NCI-H2107 (cell line): Measurements from ENCODE around the gene C1orf21.

ENCODE experiments used
- DNase-seq: peaks from one replicate; lab custom pipeline; 2025; lab: John Stamatoyannopoulos, UW

C1orf21 gene

DNA sequence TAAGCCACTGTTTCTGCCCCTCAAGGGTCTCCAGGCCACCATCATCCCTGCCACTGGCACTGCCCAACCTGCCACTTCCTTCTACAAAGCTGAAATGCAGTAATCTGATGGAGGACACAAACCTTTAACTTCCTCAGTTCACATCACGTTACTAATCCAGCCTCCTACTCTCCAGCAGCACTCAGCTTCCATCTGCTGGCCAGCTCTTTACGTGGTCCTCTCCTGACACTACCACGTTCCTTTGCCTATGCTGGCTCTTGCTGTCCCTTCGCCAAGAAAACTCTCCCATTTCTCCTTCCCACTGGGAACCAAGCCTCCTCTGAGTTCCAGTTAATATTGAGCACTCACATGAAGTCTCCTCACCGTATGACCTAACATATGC lies 243.8 kb downstream of the C1orf21 start:
- no peak for DNase-seq

GRCh38 chr1:184632415-184633175 lies 245.8 kb downstream of the C1orf21 start:
- no peak for DNase-seq

GRCh38 chr1:184633785-184634184 lies 247.0 kb downstream of the C1orf21 start:
- DNase-seq = no peak

- DNase-seq = no peak
These were observed 247.5 kb downstream of the C1orf21 start for GRCh38 chr1:184634296-184634695.

DNA sequence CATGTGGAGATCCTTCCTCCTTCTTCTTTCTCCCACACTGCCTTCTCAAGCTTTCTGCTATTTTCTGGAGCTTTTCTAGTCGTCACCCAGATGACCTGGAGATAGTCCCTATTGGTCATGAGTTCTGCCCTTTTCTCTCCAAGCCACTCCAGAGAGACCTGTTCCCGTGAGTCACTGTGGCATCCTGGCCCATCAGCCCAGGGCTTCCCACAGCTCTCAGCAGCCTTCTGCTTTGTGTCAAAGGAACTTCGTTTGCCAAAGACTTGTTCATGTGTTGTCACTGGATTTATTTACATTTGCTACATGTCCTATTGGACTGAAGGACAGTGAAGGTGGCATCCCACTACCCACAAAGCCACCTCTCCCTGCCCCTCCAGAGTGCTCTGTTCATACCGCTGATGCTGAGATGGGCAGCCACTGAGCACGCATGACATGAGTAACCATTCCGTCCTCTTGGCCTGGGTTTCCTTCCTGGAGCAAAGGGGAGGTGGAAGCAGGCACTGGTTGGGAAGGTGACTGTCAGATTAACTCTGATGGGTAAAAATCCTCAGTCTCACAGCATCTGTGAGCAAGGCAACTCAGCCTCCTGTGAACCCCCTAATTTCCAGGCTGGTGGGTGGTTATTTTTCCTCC lies 248.6 kb downstream of the C1orf21 start:
- no peak for DNase-seq

- no peak for DNase-seq
These were observed 249.2 kb downstream of the C1orf21 start for GRCh38 chr1:184635980-184636431.

DNA sequence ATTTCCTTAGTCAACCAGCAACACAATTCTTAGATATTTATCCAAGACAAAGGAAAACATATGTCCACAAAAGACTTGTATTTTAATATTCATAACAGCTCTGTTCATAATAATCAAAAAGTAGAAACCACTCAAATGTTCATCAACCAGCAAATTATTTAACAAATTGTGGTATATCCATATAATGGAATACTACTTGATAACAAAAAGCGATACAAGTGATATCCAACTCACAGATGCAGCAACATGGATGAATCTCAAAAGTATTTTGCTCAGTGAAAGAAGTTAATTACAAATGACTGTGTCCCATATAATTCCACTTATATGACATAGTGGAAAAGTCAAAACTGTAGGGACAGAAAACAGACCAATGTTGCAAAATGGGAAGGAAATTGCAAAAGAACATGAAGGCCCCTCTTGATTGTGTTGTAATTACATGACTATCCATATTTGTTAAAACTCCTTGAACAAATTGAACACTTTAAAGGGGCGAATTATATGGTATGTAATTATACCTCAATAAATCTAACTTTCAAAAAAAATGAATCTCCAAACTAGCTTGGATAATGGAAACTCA lies 250.9 kb downstream of the C1orf21 start:
- no peak for DNase-seq

DNA sequence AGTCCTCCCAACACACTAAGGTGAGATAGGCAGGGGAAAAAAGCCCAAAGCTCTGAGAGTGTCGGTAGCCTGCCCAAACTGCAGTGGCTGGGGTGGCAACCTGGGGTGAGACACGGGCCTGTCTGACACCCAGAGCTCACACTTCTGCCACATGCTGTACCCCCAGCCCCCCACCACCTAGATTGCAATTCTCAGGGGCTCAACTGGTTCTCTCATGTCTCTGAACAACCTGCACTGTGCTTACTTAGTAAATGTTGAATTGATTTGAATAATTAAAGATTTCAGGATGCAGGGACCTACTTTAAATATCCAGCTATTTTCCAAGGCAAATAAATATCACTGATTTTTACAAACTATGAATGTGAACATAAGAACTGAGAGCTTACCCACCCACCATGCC lies 252.4 kb downstream of the C1orf21 start:
- DNase-seq = no peak

- no peak for DNase-seq
These were observed 253.7 kb downstream of the C1orf21 start for GRCh38 chr1:184640505-184640904.

GRCh38 chr1:184641894-184642293 lies 255.1 kb downstream of the C1orf21 start:
- no peak for DNase-seq

DNA sequence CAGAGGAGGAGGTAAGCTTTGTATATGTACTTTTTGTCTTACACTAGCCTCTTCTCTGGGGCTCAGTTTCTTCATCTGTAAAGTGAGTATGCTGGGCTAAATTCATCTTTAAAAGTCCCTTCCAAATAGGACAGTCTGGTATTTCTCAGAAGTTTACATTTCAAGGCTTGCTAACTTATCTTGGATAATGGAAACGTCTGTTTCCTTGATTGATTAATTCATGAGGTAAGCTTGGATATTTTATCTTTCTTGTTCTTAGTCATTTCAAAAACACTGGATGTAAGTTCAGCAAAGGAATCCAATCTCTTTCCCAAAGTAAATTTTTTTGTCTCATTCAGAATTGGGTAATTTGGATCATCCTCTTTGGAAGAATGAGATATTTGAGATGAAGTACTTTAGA lies 256.8 kb downstream of the C1orf21 start:
- DNase-seq = no peak

DNA sequence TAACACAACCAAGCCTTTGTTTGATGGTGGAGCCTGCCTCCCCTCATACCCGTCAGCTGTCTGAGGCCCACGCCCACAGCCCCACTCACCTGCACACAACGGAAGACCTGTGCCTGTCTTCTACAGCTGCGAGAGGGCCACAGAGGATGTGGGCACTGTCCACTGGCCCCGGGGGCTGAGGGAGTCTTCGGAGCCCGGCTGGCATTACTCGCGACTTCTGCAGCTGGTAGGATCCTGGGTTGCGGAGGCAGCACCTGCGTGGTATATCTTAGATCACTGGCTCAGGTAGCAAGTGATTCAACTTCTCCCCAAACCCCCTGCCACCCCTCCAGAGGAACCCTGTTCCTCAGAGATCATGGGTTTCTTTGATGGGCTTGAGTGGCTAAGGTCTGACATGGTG lies 257.9 kb downstream of the C1orf21 start:
- DNase-seq = no peak

- DNase-seq = no peak
These were observed 259.4 kb downstream of the C1orf21 start for GRCh38 chr1:184646178-184646701.

GRCh38 chr1:184646824-184647223 lies 260.0 kb downstream of the C1orf21 start:
- no peak for DNase-seq

- no peak for DNase-seq
These were observed 260.6 kb downstream of the C1orf21 start for GRCh38 chr1:184647471-184647870.

DNA sequence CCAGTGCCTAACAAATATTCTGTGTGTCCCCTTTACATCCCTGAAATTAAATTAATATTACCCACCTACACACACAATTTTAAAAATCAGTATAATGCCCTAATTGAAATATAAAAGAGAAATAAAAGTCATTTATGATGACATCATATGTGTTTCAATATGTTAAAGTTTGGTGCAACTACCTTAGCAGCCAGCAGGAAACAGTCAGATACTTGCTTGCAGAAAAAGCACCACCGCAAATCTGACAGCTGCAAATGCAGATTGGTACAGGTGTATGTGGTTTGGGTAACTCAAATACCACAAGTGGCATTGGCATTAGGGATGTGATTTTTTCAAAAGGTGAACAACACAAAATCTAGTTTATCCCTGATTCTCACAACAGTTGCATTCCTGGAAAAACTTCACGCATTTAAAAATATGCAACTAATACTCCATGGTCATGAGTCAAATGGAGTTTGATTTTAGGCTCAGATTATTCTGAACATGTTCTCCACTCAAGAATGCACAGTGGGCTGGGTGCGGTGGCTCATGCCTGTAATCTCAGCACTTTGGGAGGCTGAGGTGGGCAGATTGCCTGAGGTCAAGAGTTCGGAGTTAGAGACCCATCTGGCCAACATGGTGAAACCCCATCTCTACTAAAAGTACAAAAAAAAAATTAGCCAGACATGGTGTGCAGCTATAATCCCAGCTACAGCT lies 261.5 kb downstream of the C1orf21 start:
- no peak for DNase-seq

DNA sequence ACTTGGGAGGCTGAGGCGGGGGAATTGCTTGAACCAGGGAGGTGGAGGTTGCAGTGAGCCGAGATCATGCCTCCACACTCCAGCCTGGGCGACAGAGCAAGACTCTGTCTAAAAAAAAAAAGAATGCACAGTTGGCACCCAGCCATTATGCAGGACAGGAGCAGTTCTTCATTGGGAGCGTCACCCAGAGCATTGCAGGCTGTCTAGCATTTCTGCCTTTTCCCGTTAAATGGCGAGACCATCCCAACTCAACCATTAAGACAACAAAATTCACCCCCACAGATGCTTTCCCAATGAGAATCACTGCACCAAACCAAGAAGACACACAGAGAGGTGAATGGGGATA lies 262.0 kb downstream of the C1orf21 start:
- DNase-seq = no peak

- DNase-seq = no peak
These were observed 262.6 kb downstream of the C1orf21 start for GRCh38 chr1:184649451-184649888.

DNA sequence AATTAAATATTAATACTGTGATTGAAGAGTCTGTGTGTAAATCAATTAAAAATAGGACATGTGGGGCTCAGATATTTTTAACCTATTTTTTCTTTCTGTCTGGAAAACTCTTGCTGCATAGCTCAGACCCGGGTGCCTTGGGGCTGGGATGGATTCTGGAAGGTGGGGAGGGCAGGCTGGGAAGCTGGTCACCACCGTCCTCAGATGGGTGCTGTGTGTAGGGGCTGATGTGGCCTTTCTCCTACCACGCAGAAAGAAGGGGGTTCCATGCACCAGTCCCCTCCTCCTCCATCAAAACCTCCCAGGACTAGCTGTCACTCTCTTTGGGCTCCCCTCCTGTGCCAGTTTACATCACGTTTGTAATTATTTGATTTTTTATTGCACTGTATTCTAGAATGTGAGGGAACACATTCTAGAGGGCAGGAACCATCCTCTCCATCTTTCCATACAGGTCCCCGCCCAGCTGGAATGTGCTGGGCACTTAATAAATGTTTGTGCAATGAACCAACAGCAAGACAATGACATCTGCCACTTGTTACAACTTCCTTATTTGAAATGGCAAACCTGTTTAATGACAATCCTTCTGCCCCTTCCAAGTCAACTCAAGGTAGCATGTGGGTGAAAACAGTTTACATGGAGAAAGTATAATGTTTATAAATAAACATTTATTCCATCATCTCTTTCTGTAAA lies 263.5 kb downstream of the C1orf21 start:
- no peak for DNase-seq

DNA sequence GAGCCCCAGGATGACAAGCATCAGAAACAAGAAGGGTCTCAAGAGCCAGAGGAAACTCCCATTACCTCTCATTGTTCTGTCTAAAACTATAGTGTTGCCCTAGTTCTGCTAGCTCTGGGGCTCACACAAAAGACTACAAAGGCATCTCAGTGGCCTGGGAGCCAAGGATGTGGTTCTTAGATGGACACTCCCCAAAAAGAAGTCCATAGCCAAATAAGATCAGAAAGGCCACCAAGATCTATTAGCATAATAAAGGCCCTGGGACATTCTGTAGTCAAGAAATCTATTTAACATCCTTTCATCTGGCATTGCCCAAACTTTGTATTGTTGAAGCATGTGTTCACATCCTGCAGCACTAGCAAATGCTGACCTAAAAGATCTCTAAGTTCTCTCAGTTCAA lies 268.4 kb downstream of the C1orf21 start:
- DNase-seq = no peak

DNA sequence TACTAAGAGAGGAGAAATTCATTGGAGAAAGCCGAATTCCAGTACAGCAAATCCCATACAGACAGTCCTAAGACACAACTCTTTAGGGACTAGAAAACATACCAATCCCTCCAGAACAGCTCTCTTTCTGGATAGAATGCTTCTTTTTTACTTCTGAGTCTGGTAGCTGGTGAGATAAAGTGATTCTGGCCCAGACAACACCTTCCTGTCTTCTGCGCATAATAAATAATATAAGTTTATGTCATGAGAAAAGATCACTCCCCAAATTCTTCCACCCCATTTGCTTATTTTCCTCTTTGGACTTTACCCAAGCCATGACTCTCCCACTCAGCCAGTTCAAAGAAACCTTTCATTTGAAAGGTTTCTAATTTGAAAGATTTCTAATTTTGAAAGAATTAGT lies 269.4 kb downstream of the C1orf21 start:
- no peak for DNase-seq

- no peak for DNase-seq
These were observed 271.2 kb downstream of the C1orf21 start for GRCh38 chr1:184658055-184658454.
